Chondrocyte (in vitro differentiated cells): ENCODE measurements around the gene RCOR2. TPM values are rescaled to one million over a fixed set of nuclear protein-coding genes. Genes with fewer than 3 reads are reported as not detected.
"Not testable (repeated sequence)": the region's sequence is repeated elsewhere in the genome, so short reads cannot be mapped to it uniquely, and the experiment has no call there.

Experiments used
- DNase-seq: peaks from one replicate; pipeline ENCODE4 v3.0.0; 2021; ENCODE audit warnings: mixed read lengths, low spot score
- H3K27ac Mint-ChIP-seq: one replicate; pipeline ENCODE4 v1.8.0; 2021; ENCODE audit warnings: mild to moderate bottlenecking, moderate library complexity, mixed read lengths; ENCODE audit not compliant: unreplicated experiment
- H3K27me3 Mint-ChIP-seq: 2 replicates; pipeline ENCODE4 v1.8.0; 2021; ENCODE audit warnings: low read depth, mixed read lengths
- H3K36me3 Mint-ChIP-seq: 2 replicates; pipeline ENCODE4 v1.8.0; 2021; ENCODE audit warnings: low read depth, mixed read lengths
- H3K4me1 Mint-ChIP-seq: 2 replicates; pipeline ENCODE4 v1.8.0; 2021; ENCODE audit warnings: low read depth, mild to moderate bottlenecking, mixed read lengths
- H3K4me3 Mint-ChIP-seq: one replicate; pipeline ENCODE4 v1.8.0; 2021; ENCODE audit warnings: mild to moderate bottlenecking, moderate library complexity, mixed read lengths; ENCODE audit not compliant: unreplicated experiment
- H3K9me3 Mint-ChIP-seq: 2 replicates; pipeline ENCODE4 v1.8.0; 2021; ENCODE audit warnings: low read depth, mixed read lengths
- CTCF ChIP-seq: fragments of 200-600 bp; sonication (generic); IDR thresholded peaks from 2 replicates; pipeline ENCODE4 v1.5.0; 2021; ENCODE audit warnings: antibody characterized with exemption, mild to moderate bottlenecking, moderate library complexity
- long read RNA-seq: library from polyadenylated mRNA; stranded (forward); transcript quantifications from one replicate; pipeline ENCODE4 v2.0.0, GENCODE V29; 2021
- total RNA-seq: library from RNA; stranded (reverse); gene quantifications from 3 replicates; pipeline ENCODE4 v1.2.1, GENCODE V29; 2021

RCOR2 gene
- 1.3 to 3.8 TPM (median 2.7 TPM) in 3 replicates for total RNA-seq
- long read RNA-seq, partial matches to known transcripts: 0 of 1 reads
- long read RNA-seq, other reads (novel, unspliced or antisense): 0 of 1 reads

DNA sequence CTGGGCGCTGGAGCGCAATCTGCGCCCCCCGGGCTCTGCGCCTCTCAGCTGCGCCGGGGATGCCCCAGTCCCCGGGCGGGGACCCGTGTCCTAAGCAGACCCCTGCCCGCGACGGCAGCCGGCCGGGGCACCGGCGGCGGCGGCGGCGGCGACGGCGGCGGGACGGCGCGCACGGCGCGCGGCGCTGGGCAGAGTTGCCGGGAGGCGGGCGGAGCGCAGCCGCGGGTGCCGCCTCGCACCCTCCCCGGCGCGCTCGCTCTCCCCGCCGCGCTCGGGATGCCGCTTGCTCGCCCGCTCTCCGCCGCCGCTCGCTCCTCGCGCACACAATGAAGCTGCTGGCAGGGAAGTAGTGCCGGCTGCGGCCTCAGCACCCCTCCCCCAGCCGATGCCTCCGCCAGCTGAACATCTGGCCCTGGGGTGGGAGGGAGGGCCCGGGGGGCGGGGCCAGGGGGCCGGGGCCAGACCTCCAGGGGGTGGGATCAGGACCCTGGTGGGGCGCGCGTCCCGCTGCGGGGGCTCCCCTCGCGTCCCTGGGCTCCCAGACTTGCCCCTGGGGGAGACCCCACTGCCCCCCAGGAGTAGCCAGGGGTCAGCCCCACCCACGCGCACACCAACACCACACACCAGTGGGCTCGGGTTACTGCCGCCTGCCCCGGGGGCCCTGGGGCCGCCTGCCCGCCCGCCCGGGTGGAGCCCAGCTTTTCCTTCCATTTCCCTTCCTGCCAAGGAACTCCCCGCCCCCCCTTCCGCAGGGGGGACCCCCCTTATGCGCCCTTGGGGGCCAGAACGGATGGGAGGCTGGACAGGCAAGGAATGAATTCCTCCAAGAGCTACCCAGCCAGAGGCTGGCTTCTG, at the start of gene RCOR2:
TSS of gene RCOR2 (minus strand) at position 328 of the 855 bp plus-strand sequence. CDS start 708 bp downstream, outside the sequence.
- peaks cover 18% of the 10 kb centered on the region for H3K4me1 Mint-ChIP-seq
- no peaks in the 10 kb centered on the region for H3K36me3 Mint-ChIP-seq
- peak within 1 kb of the TSS; percentile 17 for H3K27ac Mint-ChIP-seq
- no peaks in the 10 kb centered on the region for H3K9me3 Mint-ChIP-seq
- DNase-seq: no peak
- no peaks in the 10 kb centered on the region for H3K27me3 Mint-ChIP-seq
- H3K4me3 Mint-ChIP-seq: peak within 1 kb of the TSS; percentile 74
- no peak for TF ChIP-seq CTCF

GRCh38 chr11:63966444-63966843, 49.5 kb upstream of the RCOR2 start:
- peaks cover 3% of the 10 kb centered on the region for H3K27me3 Mint-ChIP-seq
- H3K9me3 Mint-ChIP-seq: no peaks in the 10 kb centered on the region
- no peak for DNase-seq
- no peak overlapping the region for H3K4me3 Mint-ChIP-seq
- no peaks in the 10 kb centered on the region for H3K4me1 Mint-ChIP-seq
- no peak overlapping the region for H3K27ac Mint-ChIP-seq
- no peak for TF ChIP-seq CTCF
- H3K36me3 Mint-ChIP-seq: no peaks in the 10 kb centered on the region

DNA sequence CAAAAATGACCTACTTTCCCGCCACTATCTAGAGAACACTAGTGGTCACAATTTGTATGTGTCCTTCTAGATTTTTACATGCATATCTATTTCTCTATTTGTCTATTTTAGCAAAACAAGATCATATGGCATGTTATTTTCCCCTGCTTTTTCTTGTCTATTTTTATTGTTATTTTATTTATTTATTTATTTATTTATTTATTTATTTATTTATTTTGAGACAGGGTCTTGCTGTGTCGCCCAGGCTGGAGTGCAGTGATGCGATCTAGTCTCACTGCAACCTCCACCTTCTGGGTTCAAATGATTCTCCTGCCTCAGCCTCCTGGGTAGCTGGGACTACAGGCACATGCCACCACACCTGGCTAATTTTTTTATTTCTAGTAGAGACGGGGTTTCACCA, 46.9 kb upstream of the RCOR2 start:
- not testable (repeated sequence) for H3K27ac Mint-ChIP-seq, H3K4me3 Mint-ChIP-seq, H3K27me3 Mint-ChIP-seq, H3K4me1 Mint-ChIP-seq, H3K9me3 Mint-ChIP-seq, DNase-seq, H3K36me3 Mint-ChIP-seq

DNA sequence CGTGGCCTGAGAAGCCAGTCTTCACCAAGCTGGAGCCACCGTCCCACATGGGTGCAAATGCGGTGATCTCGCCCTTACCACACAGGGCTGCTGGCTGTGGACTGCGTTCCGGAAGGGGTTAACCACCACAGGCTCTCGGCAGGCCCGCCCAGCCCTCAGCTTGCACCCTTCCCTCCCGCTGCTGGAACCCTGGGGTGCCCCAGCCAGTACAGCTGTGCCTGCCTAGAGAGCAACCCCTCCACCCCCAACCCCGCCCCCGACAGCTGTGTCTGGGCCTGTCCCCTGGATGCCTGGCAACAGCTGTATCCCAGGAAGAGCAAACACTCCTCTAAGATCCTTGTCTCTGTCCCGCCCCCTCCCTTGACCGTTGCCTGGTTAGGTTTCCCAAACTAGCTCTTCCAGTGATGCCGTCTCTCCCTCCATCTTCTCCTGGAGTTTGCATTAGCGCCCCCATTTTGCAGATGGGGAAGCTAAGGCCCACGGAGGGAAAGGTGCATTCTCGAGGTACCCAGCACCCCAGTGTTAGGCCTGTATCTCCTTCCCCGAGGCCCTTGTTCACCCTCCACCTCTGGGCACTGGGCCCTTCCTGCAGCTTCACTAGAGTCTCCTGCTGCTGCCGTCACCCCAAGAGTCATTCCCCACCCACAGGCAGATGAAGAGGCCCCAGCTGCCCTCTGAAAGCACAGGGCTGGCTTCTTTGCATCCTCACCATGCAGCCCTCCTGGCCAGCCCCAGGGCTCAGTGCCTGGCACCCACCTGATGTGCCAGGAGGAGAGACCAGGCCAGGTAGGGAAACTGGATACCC, 44.8 kb upstream of the RCOR2 start:
- no peaks in the 10 kb centered on the region for H3K27me3 Mint-ChIP-seq
- H3K9me3 Mint-ChIP-seq: no peaks in the 10 kb centered on the region
- H3K4me3 Mint-ChIP-seq: no peak overlapping the region
- no peaks in the 10 kb centered on the region for H3K36me3 Mint-ChIP-seq
- no peak for DNase-seq
- H3K27ac Mint-ChIP-seq: no peak overlapping the region
- H3K4me1 Mint-ChIP-seq: no peaks in the 10 kb centered on the region
- no peak for TF ChIP-seq CTCF

DNA sequence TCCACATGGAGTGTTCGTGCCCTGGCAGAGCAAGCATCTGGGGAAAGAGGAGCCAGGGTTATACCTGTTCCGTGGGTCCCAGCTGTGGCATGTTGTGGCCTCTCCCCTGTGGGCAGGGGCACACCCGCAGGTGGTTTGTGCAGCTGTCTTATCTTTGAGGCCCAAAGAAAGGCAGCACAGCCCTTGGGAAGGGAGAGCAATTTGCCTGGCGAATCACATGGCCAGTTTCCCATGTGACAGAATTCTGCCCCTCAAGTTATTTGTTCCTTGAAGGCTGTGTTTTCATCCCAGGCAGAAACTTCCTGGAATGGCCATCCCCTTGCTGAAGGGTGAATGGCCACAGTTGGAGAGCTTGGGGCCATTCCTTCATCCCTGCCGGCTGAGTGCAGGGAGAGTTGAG, 41.0 kb upstream of the RCOR2 start:
- H3K36me3 Mint-ChIP-seq: peaks cover 19% of the 10 kb centered on the region
- TF ChIP-seq CTCF: no peak
- no peak overlapping the region for H3K27ac Mint-ChIP-seq
- no peaks in the 10 kb centered on the region for H3K27me3 Mint-ChIP-seq
- no peaks in the 10 kb centered on the region for H3K9me3 Mint-ChIP-seq
- no peak overlapping the region for H3K4me3 Mint-ChIP-seq
- no peaks in the 10 kb centered on the region for H3K4me1 Mint-ChIP-seq
- no peak for DNase-seq
